SK-N-MC (cell line): ENCODE measurements around the gene APRT.

Experiments used
- EZH2 ChIP-seq: fragments of 200-600 bp; sonication (generic); IDR thresholded peaks from one replicate; pipeline ENCODE4 v1.6.1; 2017; ENCODE audit warnings: antibody characterized with exemption
- POLR2AphosphoS5 ChIP-seq: IDR thresholded peaks from 2 replicates; pipeline ENCODE4 v1.6.1; 2012; ENCODE audit warnings: mild to moderate bottlenecking, low read depth, low read length, borderline replicate concordance

- TF ChIP-seq POLR2AphosphoS5 (no peak), EZH2 (no peak)
These were observed 23.7 kb upstream of the APRT start for GRCh38 chr16:88835383-88835782.
